K562 (cell line): ENCODE data around the gene ARHGAP26. TPM values are rescaled to one million over a fixed set of nuclear protein-coding genes. Genes with fewer than 3 reads are reported as not detected.

Source experiments
- GATA2 ChIP-seq: sonication (generic); formaldehyde crosslinking; IDR thresholded peaks from 2 replicates; pipeline ENCODE4 v1.4.0; 2020; ENCODE audit warnings: mild to moderate bottlenecking, missing genetic modification reagents
- KLF16 ChIP-seq: IDR thresholded peaks from 2 replicates; pipeline ENCODE4 v1.6.1; 2016; ENCODE audit warnings: antibody characterized with exemption
- RBM25 ChIP-seq: fragments of 200-400 bp; formaldehyde crosslinking; IDR thresholded peaks from 2 replicates; pipeline ENCODE4 v1.6.1; 2018; ENCODE audit warnings: low read length, low read depth, moderate library complexity; ENCODE audit not compliant: severe bottlenecking
- SMARCA4 ChIP-seq: fragments of 450-650 bp; IDR thresholded peaks from 2 replicates; pipeline ENCODE4 v1.6.1; 2016
- TAF7 ChIP-seq: fragments of 450-650 bp; IDR thresholded peaks from 2 replicates; pipeline ENCODE4 v1.6.1; 2016; ENCODE audit warnings: missing genetic modification characterization, missing compliant biosample characterization
- XRCC4 ChIP-seq: IDR thresholded peaks from one replicate; pipeline ENCODE4 v1.6.1; 2011; ENCODE audit not compliant: insufficient read depth, insufficient read length; ENCODE audit errors: extremely low read depth
- ZBTB7A ChIP-seq: IDR thresholded peaks from 2 replicates; pipeline ENCODE4 v1.6.1; 2011; ENCODE audit warnings: low read depth, mild to moderate bottlenecking, low read length, moderate library complexity, borderline replicate concordance; ENCODE audit not compliant: control insufficient read depth
- ZFP1 ChIP-seq: fragments of 450-650 bp; formaldehyde crosslinking; IDR thresholded peaks from 2 replicates; pipeline ENCODE4 v1.4.0; 2020; ENCODE audit warnings: mild to moderate bottlenecking, mixed read lengths
- ZNF184 ChIP-seq: sonication (generic); formaldehyde crosslinking; IDR thresholded peaks from 2 replicates; pipeline ENCODE4 v1.5.0; 2020; ENCODE audit warnings: missing genetic modification reagents
- polyA plus RNA-seq, 8 experiments: library from polyadenylated mRNA; depleted of rRNA in 4 of 8; stranded (reverse) in 5 of 8; unstranded in 3 of 8; fragments of >200 nt; fragmentation: Nextera tagmentation in 2 of 8; fragmentation: Illumina TruSeq in 1 of 8; extraction: Ambion mirVana in 2 of 8; extraction: Trizol in 1 of 8; gene quantifications; 2 replicates each; pipeline versions ENCODE4 v1.2.1 to v1.2.3, GENCODE V29; 2011 to 2014; ENCODE audit warnings: inconsistent platforms in 1 of 8, missing spikeins in 1 of 8
- total RNA-seq, 7 experiments: library from RNA; depleted of rRNA in 6 of 7; stranded (reverse); fragments of >200 nt in 6 of 7; fragmentation: Illumina TruSeq in 2 of 7; extraction: Trizol in 2 of 7; gene quantifications; 2 replicates each; pipeline versions ENCODE4 v1.2.1 to v1.2.3, GENCODE V29; 2011 to 2021; ENCODE audit warnings: low replicate concordance in 1 of 7
- TF ChIP-seq, protein P1 (sequence below): sonication (generic); formaldehyde crosslinking; IDR thresholded peaks from 2 replicates; pipeline ENCODE4 v1.8.0; 2022; ENCODE audit warnings: mild to moderate bottlenecking, missing genetic modification reagents
- TF ChIP-seq, protein P2 (sequence below): fragments of 200-600 bp; sonication (generic); IDR thresholded peaks from one replicate; pipeline ENCODE4 v1.6.1; 2012; ENCODE audit warnings: mild to moderate bottlenecking, low read depth, low read length, inconsistent platforms
- TF ChIP-seq, protein P3 (sequence below), 3 experiments: fragments of 200-800 bp in 1 of 3; fragments of 250-450 bp in 1 of 3; fragments of 450-650 bp in 1 of 3; sonication (Bioruptor Pico) in 1 of 3; sonication (Bioruptor generic) in 1 of 3; formaldehyde crosslinking in 1 of 3; IDR thresholded peaks; 2 replicates each; pipeline versions ENCODE4 v1.6.1 to v1.8.0; 2016 to 2022; ENCODE audit warnings: mild to moderate bottlenecking in 2 of 3, missing genetic modification characterization in 2 of 3, missing compliant biosample characterization in 1 of 3, moderate library complexity in 1 of 3

ARHGAP26 gene
- total and polyA plus RNA-seq, 9 of the 15 experiments (the other 6 are each of a cell fraction or from before 2014, with no cell fraction given): 0.13 to 1.1 (median 0.55) TPM

DNA sequence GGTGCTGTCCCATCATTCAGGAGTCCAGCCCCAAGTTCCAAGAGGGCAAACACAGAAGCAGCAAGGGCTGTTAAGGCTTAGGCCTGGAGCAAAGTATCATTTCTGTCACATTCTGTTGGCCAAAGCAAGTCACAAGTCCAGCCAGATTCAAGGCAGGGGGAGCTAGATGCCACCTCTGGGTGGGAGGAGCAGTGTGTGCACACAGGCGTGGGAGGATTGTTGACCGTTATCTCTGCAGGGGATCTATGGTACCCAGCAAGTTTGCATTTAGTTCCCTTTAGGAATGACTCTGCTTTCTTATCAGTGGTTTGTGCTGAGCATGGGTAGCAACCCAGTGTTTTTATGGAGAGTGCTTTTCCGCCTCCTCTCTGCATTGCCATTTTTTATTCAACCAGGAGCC lies 354.4 kb downstream of the ARHGAP26 start (continued):
- TF ChIP-seq, protein P1, sequence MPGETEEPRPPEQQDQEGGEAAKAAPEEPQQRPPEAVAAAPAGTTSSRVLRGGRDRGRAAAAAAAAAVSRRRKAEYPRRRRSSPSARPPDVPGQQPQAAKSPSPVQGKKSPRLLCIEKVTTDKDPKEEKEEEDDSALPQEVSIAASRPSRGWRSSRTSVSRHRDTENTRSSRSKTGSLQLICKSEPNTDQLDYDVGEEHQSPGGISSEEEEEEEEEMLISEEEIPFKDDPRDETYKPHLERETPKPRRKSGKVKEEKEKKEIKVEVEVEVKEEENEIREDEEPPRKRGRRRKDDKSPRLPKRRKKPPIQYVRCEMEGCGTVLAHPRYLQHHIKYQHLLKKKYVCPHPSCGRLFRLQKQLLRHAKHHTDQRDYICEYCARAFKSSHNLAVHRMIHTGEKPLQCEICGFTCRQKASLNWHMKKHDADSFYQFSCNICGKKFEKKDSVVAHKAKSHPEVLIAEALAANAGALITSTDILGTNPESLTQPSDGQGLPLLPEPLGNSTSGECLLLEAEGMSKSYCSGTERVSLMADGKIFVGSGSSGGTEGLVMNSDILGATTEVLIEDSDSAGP (CRISPR knock-in tag): no peak
- TF ChIP-seq SMARCA4: peak; percentile 80; the same call in 1 of the 2 replicates
- peak; percentile 81; the same call in 1 of the 2 replicates for TF ChIP-seq KLF16
- TF ChIP-seq RBM25: no peak
- peak; percentile 98 for TF ChIP-seq ZFP1 (CRISPR knock-in tag)
- no peak for TF ChIP-seq XRCC4
- TF ChIP-seq ZNF184 (CRISPR knock-in tag): no peak
- no peak for TF ChIP-seq TAF7 (tag)
- TF ChIP-seq, protein P2, sequence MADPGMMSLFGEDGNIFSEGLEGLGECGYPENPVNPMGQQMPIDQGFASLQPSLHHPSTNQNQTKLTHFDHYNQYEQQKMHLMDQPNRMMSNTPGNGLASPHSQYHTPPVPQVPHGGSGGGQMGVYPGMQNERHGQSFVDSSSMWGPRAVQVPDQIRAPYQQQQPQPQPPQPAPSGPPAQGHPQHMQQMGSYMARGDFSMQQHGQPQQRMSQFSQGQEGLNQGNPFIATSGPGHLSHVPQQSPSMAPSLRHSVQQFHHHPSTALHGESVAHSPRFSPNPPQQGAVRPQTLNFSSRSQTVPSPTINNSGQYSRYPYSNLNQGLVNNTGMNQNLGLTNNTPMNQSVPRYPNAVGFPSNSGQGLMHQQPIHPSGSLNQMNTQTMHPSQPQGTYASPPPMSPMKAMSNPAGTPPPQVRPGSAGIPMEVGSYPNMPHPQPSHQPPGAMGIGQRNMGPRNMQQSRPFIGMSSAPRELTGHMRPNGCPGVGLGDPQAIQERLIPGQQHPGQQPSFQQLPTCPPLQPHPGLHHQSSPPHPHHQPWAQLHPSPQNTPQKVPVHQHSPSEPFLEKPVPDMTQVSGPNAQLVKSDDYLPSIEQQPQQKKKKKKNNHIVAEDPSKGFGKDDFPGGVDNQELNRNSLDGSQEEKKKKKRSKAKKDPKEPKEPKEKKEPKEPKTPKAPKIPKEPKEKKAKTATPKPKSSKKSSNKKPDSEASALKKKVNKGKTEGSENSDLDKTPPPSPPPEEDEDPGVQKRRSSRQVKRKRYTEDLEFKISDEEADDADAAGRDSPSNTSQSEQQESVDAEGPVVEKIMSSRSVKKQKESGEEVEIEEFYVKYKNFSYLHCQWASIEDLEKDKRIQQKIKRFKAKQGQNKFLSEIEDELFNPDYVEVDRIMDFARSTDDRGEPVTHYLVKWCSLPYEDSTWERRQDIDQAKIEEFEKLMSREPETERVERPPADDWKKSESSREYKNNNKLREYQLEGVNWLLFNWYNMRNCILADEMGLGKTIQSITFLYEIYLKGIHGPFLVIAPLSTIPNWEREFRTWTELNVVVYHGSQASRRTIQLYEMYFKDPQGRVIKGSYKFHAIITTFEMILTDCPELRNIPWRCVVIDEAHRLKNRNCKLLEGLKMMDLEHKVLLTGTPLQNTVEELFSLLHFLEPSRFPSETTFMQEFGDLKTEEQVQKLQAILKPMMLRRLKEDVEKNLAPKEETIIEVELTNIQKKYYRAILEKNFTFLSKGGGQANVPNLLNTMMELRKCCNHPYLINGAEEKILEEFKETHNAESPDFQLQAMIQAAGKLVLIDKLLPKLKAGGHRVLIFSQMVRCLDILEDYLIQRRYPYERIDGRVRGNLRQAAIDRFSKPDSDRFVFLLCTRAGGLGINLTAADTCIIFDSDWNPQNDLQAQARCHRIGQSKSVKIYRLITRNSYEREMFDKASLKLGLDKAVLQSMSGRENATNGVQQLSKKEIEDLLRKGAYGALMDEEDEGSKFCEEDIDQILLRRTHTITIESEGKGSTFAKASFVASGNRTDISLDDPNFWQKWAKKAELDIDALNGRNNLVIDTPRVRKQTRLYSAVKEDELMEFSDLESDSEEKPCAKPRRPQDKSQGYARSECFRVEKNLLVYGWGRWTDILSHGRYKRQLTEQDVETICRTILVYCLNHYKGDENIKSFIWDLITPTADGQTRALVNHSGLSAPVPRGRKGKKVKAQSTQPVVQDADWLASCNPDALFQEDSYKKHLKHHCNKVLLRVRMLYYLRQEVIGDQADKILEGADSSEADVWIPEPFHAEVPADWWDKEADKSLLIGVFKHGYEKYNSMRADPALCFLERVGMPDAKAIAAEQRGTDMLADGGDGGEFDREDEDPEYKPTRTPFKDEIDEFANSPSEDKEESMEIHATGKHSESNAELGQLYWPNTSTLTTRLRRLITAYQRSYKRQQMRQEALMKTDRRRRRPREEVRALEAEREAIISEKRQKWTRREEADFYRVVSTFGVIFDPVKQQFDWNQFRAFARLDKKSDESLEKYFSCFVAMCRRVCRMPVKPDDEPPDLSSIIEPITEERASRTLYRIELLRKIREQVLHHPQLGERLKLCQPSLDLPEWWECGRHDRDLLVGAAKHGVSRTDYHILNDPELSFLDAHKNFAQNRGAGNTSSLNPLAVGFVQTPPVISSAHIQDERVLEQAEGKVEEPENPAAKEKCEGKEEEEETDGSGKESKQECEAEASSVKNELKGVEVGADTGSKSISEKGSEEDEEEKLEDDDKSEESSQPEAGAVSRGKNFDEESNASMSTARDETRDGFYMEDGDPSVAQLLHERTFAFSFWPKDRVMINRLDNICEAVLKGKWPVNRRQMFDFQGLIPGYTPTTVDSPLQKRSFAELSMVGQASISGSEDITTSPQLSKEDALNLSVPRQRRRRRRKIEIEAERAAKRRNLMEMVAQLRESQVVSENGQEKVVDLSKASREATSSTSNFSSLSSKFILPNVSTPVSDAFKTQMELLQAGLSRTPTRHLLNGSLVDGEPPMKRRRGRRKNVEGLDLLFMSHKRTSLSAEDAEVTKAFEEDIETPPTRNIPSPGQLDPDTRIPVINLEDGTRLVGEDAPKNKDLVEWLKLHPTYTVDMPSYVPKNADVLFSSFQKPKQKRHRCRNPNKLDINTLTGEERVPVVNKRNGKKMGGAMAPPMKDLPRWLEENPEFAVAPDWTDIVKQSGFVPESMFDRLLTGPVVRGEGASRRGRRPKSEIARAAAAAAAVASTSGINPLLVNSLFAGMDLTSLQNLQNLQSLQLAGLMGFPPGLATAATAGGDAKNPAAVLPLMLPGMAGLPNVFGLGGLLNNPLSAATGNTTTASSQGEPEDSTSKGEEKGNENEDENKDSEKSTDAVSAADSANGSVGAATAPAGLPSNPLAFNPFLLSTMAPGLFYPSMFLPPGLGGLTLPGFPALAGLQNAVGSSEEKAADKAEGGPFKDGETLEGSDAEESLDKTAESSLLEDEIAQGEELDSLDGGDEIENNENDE: peak; percentile 21
- peak; percentile 75 for TF ChIP-seq GATA2 (CRISPR knock-in tag)
- TF ChIP-seq, protein P3, sequence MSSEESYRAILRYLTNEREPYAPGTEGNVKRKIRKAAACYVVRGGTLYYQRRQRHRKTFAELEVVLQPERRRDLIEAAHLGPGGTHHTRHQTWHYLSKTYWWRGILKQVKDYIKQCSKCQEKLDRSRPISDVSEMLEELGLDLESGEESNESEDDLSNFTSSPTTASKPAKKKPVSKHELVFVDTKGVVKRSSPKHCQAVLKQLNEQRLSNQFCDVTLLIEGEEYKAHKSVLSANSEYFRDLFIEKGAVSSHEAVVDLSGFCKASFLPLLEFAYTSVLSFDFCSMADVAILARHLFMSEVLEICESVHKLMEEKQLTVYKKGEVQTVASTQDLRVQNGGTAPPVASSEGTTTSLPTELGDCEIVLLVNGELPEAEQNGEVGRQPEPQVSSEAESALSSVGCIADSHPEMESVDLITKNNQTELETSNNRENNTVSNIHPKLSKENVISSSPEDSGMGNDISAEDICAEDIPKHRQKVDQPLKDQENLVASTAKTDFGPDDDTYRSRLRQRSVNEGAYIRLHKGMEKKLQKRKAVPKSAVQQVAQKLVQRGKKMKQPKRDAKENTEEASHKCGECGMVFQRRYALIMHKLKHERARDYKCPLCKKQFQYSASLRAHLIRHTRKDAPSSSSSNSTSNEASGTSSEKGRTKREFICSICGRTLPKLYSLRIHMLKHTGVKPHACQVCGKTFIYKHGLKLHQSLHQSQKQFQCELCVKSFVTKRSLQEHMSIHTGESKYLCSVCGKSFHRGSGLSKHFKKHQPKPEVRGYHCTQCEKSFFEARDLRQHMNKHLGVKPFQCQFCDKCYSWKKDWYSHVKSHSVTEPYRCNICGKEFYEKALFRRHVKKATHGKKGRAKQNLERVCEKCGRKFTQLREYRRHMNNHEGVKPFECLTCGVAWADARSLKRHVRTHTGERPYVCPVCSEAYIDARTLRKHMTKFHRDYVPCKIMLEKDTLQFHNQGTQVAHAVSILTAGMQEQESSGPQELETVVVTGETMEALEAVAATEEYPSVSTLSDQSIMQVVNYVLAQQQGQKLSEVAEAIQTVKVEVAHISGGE (CRISPR knock-in tag; IDR thresholded peaks at IDR 0.05): no peak
- no peak for TF ChIP-seq ZBTB7A
